ENCODE results near the gene CRYGN. TPM values are rescaled to one million over a fixed set of nuclear protein-coding genes. Genes with fewer than 3 reads are reported as not detected.

CRYGN gene
- total and polyA plus RNA-seq, 2 donors (not counting 1 experiment from before 2014, with no cell fraction given), result 0.07 to 0.50 TPM

DNA sequence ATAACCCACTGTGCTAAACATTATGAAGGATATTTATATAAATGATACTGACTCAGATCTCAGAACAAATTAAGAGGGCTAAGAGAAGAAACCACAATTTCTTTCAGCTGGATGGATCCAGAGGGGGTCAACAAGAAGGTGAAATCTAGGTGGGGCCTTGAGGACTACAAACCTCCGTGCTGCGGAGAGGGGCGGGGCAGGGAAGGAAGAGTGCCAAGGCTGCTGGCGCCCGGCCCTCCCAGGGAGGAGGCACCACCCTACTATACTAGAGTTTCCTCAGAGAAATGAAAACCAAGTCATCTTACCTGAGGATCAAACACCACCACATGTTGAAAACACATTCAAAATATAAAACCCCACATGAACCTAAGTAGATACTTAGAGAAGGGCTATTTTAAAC is 29.3 kb upstream of the CRYGN start:
- no peaks in the 10 kb centered on the region for H3K9me3 ChIP-seq (ENCODE audit: control insufficient read depth, insufficient read depth, low read depth, low read length)
- no peaks in the 10 kb centered on the region for H4K20me1 ChIP-seq (ENCODE audit: control insufficient read depth, extremely low read depth, insufficient read depth, low read length)
- no peak overlapping the region for H2AFZ ChIP-seq (ENCODE audit: low read length)
- H3K27ac ChIP-seq (ENCODE audit: insufficient read depth, low read length), result no peak overlapping the region
- H3K79me2 ChIP-seq (ENCODE audit: control insufficient read depth, insufficient read depth, low read length), result peaks cover 15% of the 10 kb centered on the region
- peaks cover 9% of the 10 kb centered on the region for H3K36me3 ChIP-seq (ENCODE audit: control insufficient read depth, insufficient read depth, low read length)
- H3K4me3 ChIP-seq (replicated peaks in 1 of 4; ENCODE audit: control extremely low read depth in 1 of 4, insufficient read depth in 1 of 4, low read depth in 3 of 4, low read length in 4 of 4), result no peak overlapping the region
- no peak overlapping the region for H3K9ac ChIP-seq (ENCODE audit: insufficient read depth, low read length)
- H3K27me3 ChIP-seq (ENCODE audit: control insufficient read depth, insufficient read depth, low read length), result no peaks in the 10 kb centered on the region
- DNase-seq (ENCODE audit: low read depth in 2 of 2), result peak in 1 of 2 donors; percentile 44
- no peak for TF ChIP-seq EZH2 (IDR thresholded peaks at IDR 0.05; ENCODE audit: low read length, missing control alignments)
- TF ChIP-seq, protein P1, sequence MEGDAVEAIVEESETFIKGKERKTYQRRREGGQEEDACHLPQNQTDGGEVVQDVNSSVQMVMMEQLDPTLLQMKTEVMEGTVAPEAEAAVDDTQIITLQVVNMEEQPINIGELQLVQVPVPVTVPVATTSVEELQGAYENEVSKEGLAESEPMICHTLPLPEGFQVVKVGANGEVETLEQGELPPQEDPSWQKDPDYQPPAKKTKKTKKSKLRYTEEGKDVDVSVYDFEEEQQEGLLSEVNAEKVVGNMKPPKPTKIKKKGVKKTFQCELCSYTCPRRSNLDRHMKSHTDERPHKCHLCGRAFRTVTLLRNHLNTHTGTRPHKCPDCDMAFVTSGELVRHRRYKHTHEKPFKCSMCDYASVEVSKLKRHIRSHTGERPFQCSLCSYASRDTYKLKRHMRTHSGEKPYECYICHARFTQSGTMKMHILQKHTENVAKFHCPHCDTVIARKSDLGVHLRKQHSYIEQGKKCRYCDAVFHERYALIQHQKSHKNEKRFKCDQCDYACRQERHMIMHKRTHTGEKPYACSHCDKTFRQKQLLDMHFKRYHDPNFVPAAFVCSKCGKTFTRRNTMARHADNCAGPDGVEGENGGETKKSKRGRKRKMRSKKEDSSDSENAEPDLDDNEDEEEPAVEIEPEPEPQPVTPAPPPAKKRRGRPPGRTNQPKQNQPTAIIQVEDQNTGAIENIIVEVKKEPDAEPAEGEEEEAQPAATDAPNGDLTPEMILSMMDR (conservative IDR thresholded peaks at IDR 0.05 in 1 of 2, IDR thresholded peaks at IDR 0.05 in 1 of 2; ENCODE audit: low read depth in 1 of 2, low read length in 2 of 2), result no peak
- H3K4me1 ChIP-seq (ENCODE audit: control insufficient read depth, extremely low read depth, insufficient read depth, low read length), result no peaks in the 10 kb centered on the region
- H3K4me2 ChIP-seq (ENCODE audit: extremely low read depth, insufficient read depth, low read length), result no peak overlapping the region

DNA sequence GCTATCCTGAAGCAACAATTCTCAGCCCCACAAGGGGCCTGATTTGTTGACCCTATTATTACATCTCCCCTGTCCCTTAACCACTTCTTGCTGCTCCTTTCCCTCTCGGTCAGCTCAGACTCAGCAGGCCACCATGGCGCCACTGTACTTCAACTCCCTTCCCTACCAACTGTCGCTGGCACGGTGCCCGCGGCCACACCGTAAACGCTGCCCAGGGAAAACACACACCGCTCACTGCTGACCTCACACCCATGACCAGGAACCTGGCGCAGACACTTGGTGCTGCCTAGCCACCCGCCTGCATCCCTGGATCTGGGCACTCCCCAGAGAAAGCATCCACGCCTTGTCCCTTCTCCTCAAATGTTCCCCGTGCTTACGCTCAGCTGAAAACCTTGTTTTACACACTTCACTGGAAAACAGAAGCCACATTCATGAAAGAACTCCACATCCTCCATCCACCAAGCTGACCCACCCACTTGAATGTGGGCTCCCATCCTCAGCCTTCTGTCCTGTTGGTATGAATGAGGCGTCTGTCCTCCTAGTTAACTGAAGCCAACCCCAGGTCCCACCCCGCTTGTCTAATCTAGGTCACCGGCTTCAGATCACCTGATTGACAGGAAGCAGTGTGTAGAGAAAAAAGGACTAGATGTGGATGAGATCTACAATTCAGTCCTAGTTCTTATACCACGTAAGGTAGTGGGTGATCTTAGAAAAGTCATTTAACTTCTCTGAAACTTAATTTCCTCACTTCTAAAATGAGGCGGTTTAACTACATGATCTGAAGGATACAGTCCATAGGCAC is 28.5 kb upstream of the CRYGN start:
- Histone ChIP-seq H3K27ac (ENCODE audit: insufficient read depth, low read length) (no peak overlapping the region), H3K4me3 (replicated peaks in 1 of 4; ENCODE audit: control extremely low read depth in 1 of 4, insufficient read depth in 1 of 4, low read depth in 3 of 4, low read length in 4 of 4) (no peak overlapping the region), H4K20me1 (ENCODE audit: control insufficient read depth, extremely low read depth, insufficient read depth, low read length) (no peaks in the 10 kb centered on the region), H3K27me3 (ENCODE audit: control insufficient read depth, insufficient read depth, low read length) (no peaks in the 10 kb centered on the region), H3K4me1 (ENCODE audit: control insufficient read depth, extremely low read depth, insufficient read depth, low read length) (no peaks in the 10 kb centered on the region), H3K79me2 (ENCODE audit: control insufficient read depth, insufficient read depth, low read length) (peaks cover 13% of the 10 kb centered on the region), H3K4me2 (ENCODE audit: extremely low read depth, insufficient read depth, low read length) (no peak overlapping the region), H3K9me3 (ENCODE audit: control insufficient read depth, insufficient read depth, low read depth, low read length) (no peaks in the 10 kb centered on the region), H2AFZ (ENCODE audit: low read length) (no peak overlapping the region), H3K36me3 (ENCODE audit: control insufficient read depth, insufficient read depth, low read length) (peaks cover 9% of the 10 kb centered on the region), H3K9ac (ENCODE audit: insufficient read depth, low read length) (no peak overlapping the region)
- TF ChIP-seq EZH2 (IDR thresholded peaks at IDR 0.05; ENCODE audit: low read length, missing control alignments), result no peak
- TF ChIP-seq, protein P1 (conservative IDR thresholded peaks at IDR 0.05 in 1 of 2, IDR thresholded peaks at IDR 0.05 in 1 of 2; ENCODE audit: low read depth in 1 of 2, low read length in 2 of 2), result no peak
- no peak for DNase-seq (ENCODE audit: low read depth in 2 of 2)

DNA sequence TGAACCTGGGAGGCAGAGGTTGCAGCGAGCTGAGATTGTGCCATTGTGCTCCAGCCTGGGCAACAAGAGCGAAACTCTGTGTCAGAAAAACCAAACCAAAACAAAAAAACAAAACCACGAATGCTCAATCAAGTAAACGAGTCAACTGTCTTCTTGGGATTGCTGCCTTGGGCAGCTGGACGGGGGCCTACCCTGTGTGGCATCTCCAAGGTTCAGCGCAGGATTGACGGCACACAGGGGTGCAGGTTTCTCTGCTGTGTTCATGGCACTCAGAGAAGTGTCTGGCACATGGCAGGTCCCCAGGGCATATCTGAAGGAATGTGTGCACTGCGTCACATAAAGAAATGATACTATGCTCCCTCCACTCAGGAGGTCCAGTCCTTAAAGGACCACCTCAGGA is 25.2 kb upstream of the CRYGN start:
- Histone ChIP-seq H2AFZ (ENCODE audit: low read length) (no peak overlapping the region), H3K79me2 (ENCODE audit: control insufficient read depth, insufficient read depth, low read length) (peaks cover 3% of the 10 kb centered on the region), H3K4me3 (replicated peaks in 1 of 4; ENCODE audit: control extremely low read depth in 1 of 4, insufficient read depth in 1 of 4, low read depth in 3 of 4, low read length in 4 of 4) (no peak overlapping the region), H3K27me3 (ENCODE audit: control insufficient read depth, insufficient read depth, low read length) (no peaks in the 10 kb centered on the region), H4K20me1 (ENCODE audit: control insufficient read depth, extremely low read depth, insufficient read depth, low read length) (no peaks in the 10 kb centered on the region), H3K9ac (ENCODE audit: insufficient read depth, low read length) (no peak overlapping the region), H3K4me2 (ENCODE audit: extremely low read depth, insufficient read depth, low read length) (no peak overlapping the region), H3K4me1 (ENCODE audit: control insufficient read depth, extremely low read depth, insufficient read depth, low read length) (peaks cover 6% of the 10 kb centered on the region), H3K9me3 (ENCODE audit: control insufficient read depth, insufficient read depth, low read depth, low read length) (no peaks in the 10 kb centered on the region), H3K27ac (ENCODE audit: insufficient read depth, low read length) (no peak overlapping the region), H3K36me3 (ENCODE audit: control insufficient read depth, insufficient read depth, low read length) (peaks cover 7% of the 10 kb centered on the region)
- no peak for DNase-seq (ENCODE audit: low read depth in 2 of 2)
- TF ChIP-seq EZH2 (IDR thresholded peaks at IDR 0.05; ENCODE audit: low read length, missing control alignments), result no peak
- TF ChIP-seq, protein P1 (conservative IDR thresholded peaks at IDR 0.05 in 1 of 2, IDR thresholded peaks at IDR 0.05 in 1 of 2; ENCODE audit: low read depth in 1 of 2, low read length in 2 of 2), result no peak
